Common myeloid progenitor, CD34-positive (primary cell): ENCODE results near the gene ANKS1A.

Source experiments
- CTCF ChIA-PET: fragments of 350-600 bp; sonication (Branson Sonifier 250); formaldehyde crosslinking; loops from one replicate; lab custom pipeline; 2021; ENCODE audit warnings: antibody characterized with exemption; lab: Charles Lee
- POLR2A ChIA-PET: fragments of 350-600 bp; sonication (Branson Sonifier 250); formaldehyde crosslinking; loops from one replicate; lab custom pipeline; 2021; ENCODE audit warnings: antibody characterized with exemption; lab: Charles Lee
- DNase-seq, 3 donors: peaks; one replicate each; pipeline versions ENCODE4 v3.0.0 to v3.0.0-alpha.2; 2013
- H3K27ac ChIP-seq, 2 experiments: 1 replicate in 1 of 2; 2 replicates in 1 of 2; pipeline ENCODE4 v1.7.0; 2013; ENCODE audit warnings: inconsistent platforms in 2 of 2, low read length in 2 of 2, mild to moderate bottlenecking in 2 of 2, low read depth in 1 of 2, moderate library complexity in 1 of 2; ENCODE audit not compliant: severe bottlenecking in 2 of 2, insufficient read depth in 1 of 2, poor library complexity in 1 of 2
- H3K27me3 ChIP-seq, 5 experiments: replicated peaks in 2 of 5; 1 replicate in 3 of 5; 2 replicates in 2 of 5; pipeline versions ENCODE4 v1.6.1 to v1.7.0; 2013; ENCODE audit warnings: low read length in 4 of 5, mild to moderate bottlenecking in 2 of 5, moderate library complexity in 2 of 5, inconsistent platforms in 1 of 5; ENCODE audit not compliant: insufficient read depth in 5 of 5, control insufficient read depth in 4 of 5
- H3K36me3 ChIP-seq, 4 experiments: 1 replicate in 2 of 4; 2 replicates in 2 of 4; pipeline versions ENCODE4 v1.6.1 to v1.7.0; 2013; ENCODE audit warnings: low read length in 3 of 4, control low read depth in 1 of 4, mild to moderate bottlenecking in 1 of 4; ENCODE audit not compliant: control insufficient read depth in 4 of 4, insufficient read depth in 4 of 4
- H3K4me1 ChIP-seq, 4 experiments: 1 replicate in 3 of 4; 2 replicates in 1 of 4; pipeline versions ENCODE4 v1.6.1 to v1.7.1; 2013; ENCODE audit warnings: low read length in 3 of 4, mild to moderate bottlenecking in 3 of 4, control low read depth in 1 of 4, inconsistent platforms in 1 of 4, moderate library complexity in 1 of 4; ENCODE audit not compliant: control insufficient read depth in 4 of 4, insufficient read depth in 4 of 4; ENCODE audit errors: control extremely low read depth in 1 of 4
- H3K4me3 ChIP-seq, 7 experiments: 1 replicate in 4 of 7; 2 replicates in 3 of 7; pipeline versions ENCODE4 v1.5.1 to v1.7.0; 2013; ENCODE audit warnings: mild to moderate bottlenecking in 7 of 7, low read length in 6 of 7, moderate library complexity in 6 of 7, inconsistent platforms in 2 of 7, low read depth in 2 of 7, control low read depth in 1 of 7; ENCODE audit not compliant: insufficient read depth in 4 of 7, control insufficient read depth in 1 of 7; ENCODE audit errors: extremely low read depth in 1 of 7
- H3K9me3 ChIP-seq, 5 experiments: 1 replicate in 4 of 5; 2 replicates in 1 of 5; pipeline versions ENCODE4 v1.6.1 to v1.7.1; 2013; ENCODE audit warnings: low read length in 4 of 5, mild to moderate bottlenecking in 2 of 5, inconsistent platforms in 1 of 5, low read depth in 1 of 5, moderate library complexity in 1 of 5; ENCODE audit not compliant: control insufficient read depth in 4 of 5, insufficient read depth in 2 of 5; ENCODE audit errors: control extremely low read depth in 1 of 5
- WGBS: methylation state at CpG from one replicate; pipeline ENCODE4 v1.1.5; 2013; ENCODE audit not compliant: insufficient coverage; 5-methylcytosine and 5-hydroxymethylcytosine counted together

Gene ANKS1A

DNA sequence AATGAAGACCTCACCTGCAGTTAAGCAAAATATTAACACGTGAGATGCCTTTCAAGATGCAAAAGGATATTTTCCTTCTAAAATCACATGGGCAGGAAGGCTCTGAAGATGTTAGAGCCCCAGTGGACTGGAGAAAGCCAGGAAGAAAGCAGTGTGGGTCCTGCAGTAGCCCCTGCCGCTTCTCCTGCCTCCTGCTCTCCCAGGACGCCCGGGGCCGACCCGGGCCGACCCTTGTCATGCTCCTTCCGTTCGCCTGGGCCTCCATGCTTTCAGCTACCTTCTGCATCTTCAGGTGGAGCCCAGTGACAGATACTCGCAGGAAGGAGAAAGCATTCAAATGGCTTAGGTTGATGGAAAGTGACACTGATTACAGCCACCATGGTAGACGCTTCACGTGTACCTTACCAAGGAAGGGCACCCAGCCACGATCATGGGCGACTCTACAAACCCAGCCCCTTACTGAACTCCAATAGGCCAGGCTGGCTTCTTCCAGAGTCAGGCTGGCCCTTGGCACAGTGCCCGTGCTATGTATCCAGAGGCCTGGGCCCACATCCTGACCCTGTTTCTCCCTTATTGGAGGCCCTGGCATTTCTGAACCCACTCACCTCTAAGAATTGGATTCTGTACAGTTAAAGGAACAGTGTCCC lies 183.1 kb downstream of the ANKS1A start:
- POLR2A ChIA-PET: no interaction called here
- H3K9me3 ChIP-seq: no peaks in the 10 kb centered on the region
- H3K36me3 ChIP-seq: peaks cover 0 to 19% (median 12%) of the 10 kb centered on the region in 4 experiments
- H3K27me3 ChIP-seq: no peaks in the 10 kb centered on the region
- no peak overlapping the region for H3K4me3 ChIP-seq
- H3K27ac ChIP-seq: no peak overlapping the region
- WGBS: 85% methylated on average over 13 of the region's 15 CpGs
- CTCF ChIA-PET: interaction anchor here (0.8 to 1.7 kb wide), 2 partner anchors 68 to 85 kb away, joined by 3 to 4 read pairs; no protein-coding TSS in a partner anchor
- H3K4me1 ChIP-seq: no peaks in the 10 kb centered on the region
- no peak for DNase-seq

DNA sequence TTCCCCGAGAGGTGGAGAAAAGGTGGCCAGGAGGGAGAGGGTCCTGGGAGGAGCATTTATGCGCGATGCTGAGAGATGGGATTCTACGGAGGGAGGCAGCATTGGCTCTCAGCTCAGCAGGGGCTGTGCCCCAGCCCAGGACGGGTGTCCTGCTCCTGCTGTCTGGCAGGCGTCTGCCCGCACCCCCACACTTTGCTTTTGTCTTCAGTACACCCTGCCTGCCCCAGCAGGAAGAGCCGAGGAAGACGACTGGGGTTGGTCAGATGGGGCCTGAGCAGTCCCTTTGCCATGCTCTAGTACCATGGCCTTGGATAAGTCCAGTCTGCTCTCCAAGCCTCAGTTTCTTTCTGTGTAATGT lies 183.6 kb downstream of the ANKS1A start:
- Histone ChIP-seq H3K36me3 (peaks cover 0 to 19% (median 12%) of the 10 kb centered on the region in 4 experiments), H3K4me3 (no peak overlapping the region), H3K27ac (no peak overlapping the region), H3K9me3 (no peaks in the 10 kb centered on the region), H3K4me1 (no peaks in the 10 kb centered on the region), H3K27me3 (no peaks in the 10 kb centered on the region)
- DNase-seq: no peak
- WGBS: 100% methylated on average over 9 of the region's 9 CpGs
- ChIA-PET POLR2A (no interaction called here), CTCF (interaction anchor here (0.8 to 1.7 kb wide), 3 partner anchors 67 to 85 kb away, joined by 3 to 4 read pairs (median 3); no protein-coding TSS in a partner anchor)

DNA sequence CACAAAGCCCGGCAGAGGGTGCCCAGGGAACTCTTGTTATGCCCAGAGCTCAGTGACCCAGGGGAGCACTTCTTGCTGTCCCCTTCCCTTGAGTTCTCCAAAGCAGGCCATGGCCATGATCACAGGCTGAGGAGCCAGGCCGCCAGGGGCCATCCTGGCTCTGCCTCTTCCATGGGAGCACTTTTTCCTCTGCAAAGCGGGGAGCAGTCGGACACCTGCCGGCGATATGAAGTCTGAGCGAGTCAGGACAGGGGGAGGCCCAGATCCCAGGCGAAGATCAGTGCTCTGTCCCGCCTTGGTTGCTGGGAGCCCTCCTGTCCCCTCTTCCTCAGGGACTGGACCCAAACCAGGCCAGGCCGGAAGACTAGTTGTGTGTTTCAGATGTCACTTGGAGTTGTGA lies 184.2 kb downstream of the ANKS1A start:
- WGBS: 98% methylated on average over 9 of the region's 10 CpGs

DNA sequence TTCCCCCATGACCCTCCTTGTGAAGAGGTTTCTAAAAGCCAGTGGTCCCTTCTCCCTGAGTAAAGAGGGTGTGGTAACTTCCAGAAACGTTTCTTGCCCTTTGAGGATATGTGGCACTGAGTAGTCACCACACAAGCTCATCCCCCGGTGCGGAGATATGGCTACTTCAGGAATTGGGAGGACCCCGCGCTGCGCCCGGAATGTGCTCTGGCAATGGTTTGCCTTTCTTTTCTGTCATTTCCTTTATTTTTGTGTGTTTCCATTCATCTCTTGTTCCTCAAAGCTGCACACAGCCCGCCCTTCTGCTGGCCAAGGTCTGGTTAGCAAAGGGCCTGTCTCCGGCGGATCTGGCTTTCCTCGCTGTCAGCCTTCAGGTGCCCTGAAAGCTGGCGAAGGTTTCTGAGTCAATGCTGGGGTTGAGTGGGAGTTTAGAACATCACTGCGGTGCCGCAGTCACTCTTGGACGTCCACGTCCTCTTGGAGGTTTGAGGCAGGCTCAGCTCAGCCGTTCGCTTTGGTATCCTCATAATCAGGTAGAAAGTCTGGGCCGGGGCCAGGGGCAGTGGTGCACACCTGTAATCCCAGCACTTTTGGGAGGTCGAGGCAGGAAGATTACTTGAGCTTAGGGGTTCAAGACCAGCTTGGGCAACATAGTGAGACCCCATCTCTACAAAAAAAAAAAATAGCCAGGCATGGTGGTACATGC lies 184.9 kb downstream of the ANKS1A start:
- POLR2A ChIA-PET: no interaction called here
- CTCF ChIA-PET: interaction anchor here (1.0 to 1.7 kb wide), 3 partner anchors 8 to 86 kb away, joined by 3 to 4 read pairs (median 3); no protein-coding TSS in a partner anchor
- H3K27ac ChIP-seq: no peak overlapping the region
- no peaks in the 10 kb centered on the region for H3K27me3 ChIP-seq
- H3K9me3 ChIP-seq: no peaks in the 10 kb centered on the region
- 96% methylated on average over 19 of the region's 20 CpGs for WGBS
- H3K4me3 ChIP-seq: no peak overlapping the region
- peaks cover 0 to 22% (median 17%) of the 10 kb centered on the region in 4 experiments for H3K36me3 ChIP-seq
- no peak for DNase-seq
- H3K4me1 ChIP-seq: no peaks in the 10 kb centered on the region

More for the DNA sequence above, 184.2 kb downstream of the ANKS1A start:
- Histone ChIP-seq H3K9me3 (no peaks in the 10 kb centered on the region), H3K27me3 (no peaks in the 10 kb centered on the region), H3K4me1 (no peaks in the 10 kb centered on the region), H3K4me3 (no peak overlapping the region), H3K27ac (no peak overlapping the region), H3K36me3 (peaks cover 0 to 19% (median 13%) of the 10 kb centered on the region in 4 experiments)
- ChIA-PET CTCF (interaction anchor here (1.0 to 1.7 kb wide), 2 partner anchors 73 to 86 kb away, joined by 3 to 4 read pairs; no protein-coding TSS in a partner anchor), POLR2A (no interaction called here)
- DNase-seq: no peak

DNA sequence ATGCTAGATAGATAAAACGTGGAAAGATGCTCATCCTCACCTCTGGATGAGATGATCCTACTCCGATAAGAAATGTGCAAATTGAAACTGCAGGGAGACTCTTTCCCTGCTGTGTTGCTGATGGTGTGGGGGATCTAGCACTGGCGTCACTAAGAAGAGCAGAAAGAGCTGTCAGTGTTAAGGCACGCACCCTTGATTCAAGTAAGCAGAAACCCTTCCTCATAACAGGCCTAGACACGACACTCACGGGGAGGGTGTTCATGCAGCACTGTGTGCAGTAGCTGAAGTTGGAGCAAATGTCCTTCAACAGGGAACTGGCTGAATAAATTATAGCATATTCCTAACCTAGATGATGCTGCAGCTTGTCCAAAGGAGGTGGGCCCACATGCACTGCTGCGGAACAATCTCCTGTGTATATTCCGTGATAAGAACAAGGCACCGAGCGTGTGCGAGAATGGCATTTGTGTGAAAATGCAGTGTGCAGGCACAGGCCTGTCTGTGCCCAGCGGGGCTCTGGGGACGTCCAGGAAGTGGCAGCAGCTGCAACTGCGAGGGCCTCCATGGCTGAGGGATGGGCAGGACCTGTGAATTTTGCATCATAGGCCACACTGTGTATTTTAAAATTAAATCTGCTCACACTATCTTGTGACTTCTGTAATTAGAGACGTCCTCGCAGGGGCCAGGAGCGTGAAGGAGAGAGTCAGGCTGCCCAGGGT lies 188.1 kb downstream of the ANKS1A start:
- POLR2A ChIA-PET: no interaction called here
- Histone ChIP-seq H3K27ac (no peak overlapping the region), H3K9me3 (no peaks in the 10 kb centered on the region), H3K27me3 (no peaks in the 10 kb centered on the region), H3K4me1 (peaks cover 0 to 21% (median 16%) of the 10 kb centered on the region in 4 experiments), H3K4me3 (no peak overlapping the region), H3K36me3 (peaks cover 2 to 36% (median 31%) of the 10 kb centered on the region in 4 experiments)
- DNase-seq: no peak
- WGBS: 94% methylated on average over 17 of the region's 17 CpGs
- CTCF ChIA-PET: interaction anchor here (2.0 kb wide), 1 partner anchor 13 kb away, joined by 6 read pairs; no protein-coding TSS in a partner anchor

DNA sequence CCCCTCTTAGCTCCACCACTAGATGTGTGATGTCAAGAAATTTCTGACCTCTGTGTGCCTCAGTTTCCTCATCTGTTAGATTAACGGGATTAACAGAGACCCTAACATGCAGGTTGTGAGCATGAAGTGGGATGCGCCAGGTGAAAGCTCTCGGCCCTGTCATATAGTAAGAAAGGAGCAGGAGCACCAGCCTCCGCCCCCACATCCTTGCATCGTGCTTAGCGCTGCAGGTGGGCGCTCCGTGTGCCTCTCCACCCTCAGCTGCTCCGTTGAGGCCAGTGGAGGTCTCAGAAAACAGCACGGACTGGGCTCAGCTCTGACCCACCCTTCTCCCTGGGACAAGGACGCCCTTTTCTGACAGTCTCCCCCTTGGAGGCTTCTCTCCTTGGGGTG lies 188.7 kb downstream of the ANKS1A start:
- Histone ChIP-seq H3K4me3 (no peak overlapping the region), H3K4me1 (peaks cover 0 to 25% (median 18%) of the 10 kb centered on the region in 4 experiments), H3K27me3 (no peaks in the 10 kb centered on the region), H3K9me3 (no peaks in the 10 kb centered on the region), H3K27ac (no peak overlapping the region), H3K36me3 (peaks cover 2 to 37% (median 32%) of the 10 kb centered on the region in 4 experiments)
- 89% methylated on average over 11 of the region's 11 CpGs for WGBS
- CTCF ChIA-PET: interaction anchor here (1.0 to 2.0 kb wide), 2 partner anchors 12 to 30 kb away, joined by 3 to 6 read pairs; no protein-coding TSS in a partner anchor
- no peak for DNase-seq
- POLR2A ChIA-PET: no interaction called here
